OCI-LY1 (cell line): Measurements from ENCODE around the gene MT4.

Experiments
- H2AFZ ChIP-seq: fragments of 200-600 bp; sonication (generic), shearing (Covaris generic); 2 replicates; pipeline ENCODE4 v1.6.0; 2014; ENCODE audit warnings: antibody characterized with exemption, mild to moderate bottlenecking, low read length
- H3F3A ChIP-seq: fragments of 200-600 bp; sonication (generic), shearing (Covaris generic); 2 replicates; pipeline ENCODE4 v1.6.0; 2014; ENCODE audit warnings: mild to moderate bottlenecking, antibody characterized with exemption, low read length, moderate library complexity; ENCODE audit not compliant: insufficient read depth
- H3K27ac ChIP-seq: fragments of 200-600 bp; sonication (generic); 2 replicates; pipeline ENCODE4 v1.5.1; 2014; ENCODE audit warnings: low read length, mixed run types, mild to moderate bottlenecking, low read depth; ENCODE audit not compliant: poor library complexity, severe bottlenecking
- H3K27me3 ChIP-seq: fragments of 200-600 bp; sonication (generic); 2 replicates; pipeline ENCODE4 v1.6.0; 2014; ENCODE audit warnings: antibody characterized with exemption, mild to moderate bottlenecking, low read length, moderate library complexity; ENCODE audit not compliant: insufficient read depth
- H3K36me3 ChIP-seq: fragments of 200-600 bp; sonication (generic); 2 replicates; pipeline ENCODE4 v1.6.1; 2014; ENCODE audit warnings: mild to moderate bottlenecking, antibody characterized with exemption, low read length, moderate library complexity, mixed read lengths; ENCODE audit not compliant: insufficient read depth
- H3K4me1 ChIP-seq: fragments of 200-600 bp; sonication (generic); 2 replicates; pipeline ENCODE4 v1.5.1; 2014; ENCODE audit warnings: mild to moderate bottlenecking, low read length, moderate library complexity; ENCODE audit not compliant: insufficient read depth, severe bottlenecking
- H3K4me2 ChIP-seq: fragments of 200-600 bp; sonication (generic), shearing (Covaris generic); 2 replicates; pipeline ENCODE4 v1.6.1; 2014; ENCODE audit warnings: low read length
- H3K4me3 ChIP-seq: fragments of 200-600 bp; sonication (generic); 2 replicates; pipeline ENCODE4 v1.5.1; 2014; ENCODE audit warnings: low read length, low read depth, mild to moderate bottlenecking, mixed read lengths; ENCODE audit not compliant: poor library complexity, severe bottlenecking
- H3K79me2 ChIP-seq: fragments of 200-600 bp; shearing (Covaris generic); 2 replicates; pipeline ENCODE4 v1.6.1; 2016; ENCODE audit warnings: mixed run types, low read length, mixed read lengths; ENCODE audit not compliant: insufficient read depth
- H3K9ac ChIP-seq: fragments of 200-600 bp; sonication (generic), shearing (Covaris generic); 2 replicates; pipeline ENCODE4 v1.6.1; 2014; ENCODE audit warnings: mild to moderate bottlenecking, low read length, mixed read lengths
- H3K9me2 ChIP-seq: fragments of 200-600 bp; sonication (generic), shearing (Covaris generic); 2 replicates; pipeline ENCODE4 v1.6.1; 2014; ENCODE audit warnings: low read depth, mild to moderate bottlenecking, low read length, mixed read lengths
- H3K9me3 ChIP-seq: fragments of 200-600 bp; shearing (Covaris generic); 2 replicates; pipeline ENCODE4 v1.6.1; 2014; ENCODE audit warnings: low read length, mixed read lengths
- H4K20me1 ChIP-seq: fragments of 200-600 bp; sonication (generic), shearing (Covaris generic); 2 replicates; pipeline ENCODE4 v1.6.0; 2016; ENCODE audit warnings: mild to moderate bottlenecking, low read length; ENCODE audit not compliant: insufficient read depth
- CTCF ChIP-seq: fragments of 200-600 bp; sonication (generic), shearing (Covaris generic); IDR thresholded peaks from 2 replicates; pipeline ENCODE4 v1.5.1; 2017; ENCODE audit warnings: mild to moderate bottlenecking, antibody characterized with exemption, low read length, moderate library complexity, mixed read lengths
- EZH2 ChIP-seq: fragments of 200-600 bp; sonication (generic), shearing (Covaris generic); IDR thresholded peaks from 2 replicates; pipeline ENCODE4 v1.8.0; 2017; ENCODE audit warnings: borderline replicate concordance, mixed run types, mild to moderate bottlenecking, antibody characterized with exemption, low read length, moderate library complexity, mixed read lengths

Gene MT4

GRCh38 chr16:56525236-56525635 lies 39.6 kb upstream of the MT4 start:
- H3K9me2 ChIP-seq: no peaks in the 10 kb centered on the region
- no peaks in the 10 kb centered on the region for H4K20me1 ChIP-seq
- H3K9ac ChIP-seq: no peak overlapping the region
- no peaks in the 10 kb centered on the region for H3F3A ChIP-seq
- no peak overlapping the region for H3K4me3 ChIP-seq
- no peaks in the 10 kb centered on the region for H3K79me2 ChIP-seq
- H3K4me1 ChIP-seq: peaks cover 4% of the 10 kb centered on the region
- no peak overlapping the region for H3K4me2 ChIP-seq
- no peaks in the 10 kb centered on the region for H3K9me3 ChIP-seq
- no peaks in the 10 kb centered on the region for H3K36me3 ChIP-seq
- H3K27me3 ChIP-seq: no peaks in the 10 kb centered on the region
- TF ChIP-seq EZH2 (no peak), CTCF (no peak)
- H3K27ac ChIP-seq: no peak overlapping the region
- H2AFZ ChIP-seq: no peak overlapping the region

GRCh38 chr16:56530872-56531271 lies 34.0 kb upstream of the MT4 start:
- H4K20me1 ChIP-seq: no peaks in the 10 kb centered on the region
- H3K4me1 ChIP-seq: no peaks in the 10 kb centered on the region
- H3K4me3 ChIP-seq: no peak overlapping the region
- TF ChIP-seq CTCF (no peak), EZH2 (no peak)
- no peak overlapping the region for H2AFZ ChIP-seq
- H3K27me3 ChIP-seq: no peaks in the 10 kb centered on the region
- H3F3A ChIP-seq: no peaks in the 10 kb centered on the region
- no peak overlapping the region for H3K4me2 ChIP-seq
- H3K36me3 ChIP-seq: no peaks in the 10 kb centered on the region
- H3K9me2 ChIP-seq: no peaks in the 10 kb centered on the region
- H3K79me2 ChIP-seq: no peaks in the 10 kb centered on the region
- no peaks in the 10 kb centered on the region for H3K9me3 ChIP-seq
- H3K27ac ChIP-seq: no peak overlapping the region
- no peak overlapping the region for H3K9ac ChIP-seq

GRCh38 chr16:56532714-56533113 lies 32.2 kb upstream of the MT4 start:
- Histone ChIP-seq H3K4me3 (no peak overlapping the region), H3K27ac (no peak overlapping the region), H3F3A (no peaks in the 10 kb centered on the region), H4K20me1 (no peaks in the 10 kb centered on the region), H3K9me3 (no peaks in the 10 kb centered on the region), H3K4me2 (no peak overlapping the region), H3K79me2 (no peaks in the 10 kb centered on the region), H3K9me2 (no peaks in the 10 kb centered on the region), H3K27me3 (no peaks in the 10 kb centered on the region), H3K36me3 (no peaks in the 10 kb centered on the region), H3K9ac (no peak overlapping the region), H3K4me1 (no peaks in the 10 kb centered on the region), H2AFZ (no peak overlapping the region)
- TF ChIP-seq EZH2: no peak
- no peak for TF ChIP-seq CTCF
